Measurements from ENCODE around the gene OTOP2. TPM values are rescaled to one million over a fixed set of nuclear protein-coding genes. Genes with fewer than 3 reads are reported as not detected.
A peak's percentile ranks its signal among the peaks of the same experiment; 100 is the strongest.

The OTOP2 gene
- total and polyA plus RNA-seq, 2 of the 8 experiments (the other 6 are each of a cell fraction or from before 2014, with no cell fraction given) = 0.23 TPM; not detected in 1

DNA sequence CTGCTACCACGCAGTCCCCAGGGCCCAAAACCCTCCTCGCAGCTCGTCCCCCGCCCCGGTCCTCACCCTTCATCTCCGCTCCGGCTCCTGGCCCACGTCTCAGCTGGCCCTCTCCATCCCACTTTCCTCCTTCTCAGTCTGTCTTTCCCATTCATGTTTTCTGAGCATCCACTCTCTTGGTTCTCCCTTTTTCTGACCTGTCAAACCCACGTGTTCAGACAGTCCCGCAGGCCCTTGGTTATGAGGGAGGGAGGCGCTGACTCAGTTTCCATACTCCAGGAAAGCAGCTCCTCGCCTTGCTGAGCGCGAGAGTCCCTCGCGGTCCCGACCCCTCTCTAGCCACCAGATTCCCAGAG lies 48.9 kb downstream of the OTOP2 start:
- Histone ChIP-seq H2BK20ac (ENCODE audit: low read length) (no peak overlapping the region), H3K79me2 (ENCODE audit: control insufficient read depth in 1 of 2, insufficient read depth in 2 of 2, low read length in 2 of 2) (no peaks in the 10 kb centered on the region), H3K4me1 (replicated peaks in 1 of 4; ENCODE audit: control insufficient read depth in 3 of 4, insufficient read depth in 4 of 4, low read length in 3 of 4) (peaks cover 0 to 15% (median 9%) of the 10 kb centered on the region in 4 experiments; a peak in 6 of 7 replicates), H3K79me1 (ENCODE audit: low read depth, low read length) (no peaks in the 10 kb centered on the region), H2AK5ac (ENCODE audit: low read depth, low read length) (no peak overlapping the region), H3K27ac (ENCODE audit: low read depth, low read length) (no peak overlapping the region), H2BK15ac (ENCODE audit: low read length) (peak overlapping the region; percentile 46; the same call in 1 of the 2 replicates), H3K14ac (ENCODE audit: insufficient read length) (no peak overlapping the region), H4K5ac (ENCODE audit: insufficient read length, low read depth, low read length) (no peak overlapping the region), H3K27me3 (replicated peaks in 1 of 4; ENCODE audit: control insufficient read depth in 3 of 4, extremely low read depth in 1 of 4, insufficient read depth in 3 of 4, low read length in 3 of 4) (peaks cover 17 to 43% (median 37%) of the 10 kb centered on the region in 4 experiments), H4K91ac (replicated peaks; ENCODE audit: insufficient read length, low read length) (no peak overlapping the region), H3K23me2 (ENCODE audit: low read depth, low read length) (peaks cover 10% of the 10 kb centered on the region; the same call in 1 of the 2 replicates), H4K8ac (ENCODE audit: extremely low read depth, insufficient read depth, low read length) (peak overlapping the region; percentile 14; the same call in 1 of the 2 replicates), H3K56ac (replicated peaks; ENCODE audit: insufficient read length, low read depth, low read length) (no peak overlapping the region), H3K9ac (replicated peaks in 1 of 4; ENCODE audit: extremely low read depth in 1 of 4, low read depth in 3 of 4, low read length in 3 of 4) (no peak overlapping the region), H3K4ac (replicated peaks; ENCODE audit: insufficient read length, low read depth, low read length) (no peak overlapping the region), H3K4me3 (ENCODE audit: extremely low read depth in 1 of 4, insufficient read depth in 2 of 4, low read depth in 3 of 4, low read length in 4 of 4) (peak overlapping the region; percentile 39 to 92 (median 58)), H4K20me1 (replicated peaks in 1 of 2; ENCODE audit: control insufficient read depth in 1 of 2, insufficient read depth in 2 of 2, low read length in 2 of 2) (no peaks in the 10 kb centered on the region), H3K9me3 (ENCODE audit: insufficient read depth in 2 of 2, low read depth in 1 of 2, low read length in 1 of 2) (no peaks in the 10 kb centered on the region), H2BK120ac (replicated peaks; ENCODE audit: low read depth, low read length) (no peak overlapping the region), H2BK5ac (ENCODE audit: low read depth, low read length) (no peak overlapping the region), H3K36me3 (ENCODE audit: control insufficient read depth in 2 of 4, insufficient read depth in 4 of 4, low read length in 3 of 4) (no peaks in the 10 kb centered on the region), H3K4me2 (ENCODE audit: insufficient read depth in 1 of 2, low read depth in 2 of 2, low read length in 2 of 2) (peak overlapping the region; percentile 84 to 87), H2AFZ (ENCODE audit: low read length) (peak overlapping the region; percentile 89; the same call in 1 of the 2 replicates), H3K18ac (ENCODE audit: extremely low read depth, low read length) (no peak overlapping the region; the same call in 1 of the 2 replicates), H2BK12ac (ENCODE audit: low read depth, low read length) (no peak overlapping the region; the same call in 1 of the 2 replicates), H3K23ac (ENCODE audit: insufficient read length) (no peak overlapping the region)
- 18% methylated on average over 17 of the region's 17 CpGs; no CpG with 5 or more reads in 1 of the 2 experiments for WGBS, 2 experiments (ENCODE audit: extremely low coverage in 1 of 2, insufficient coverage in 1 of 2, insufficient read length in 1 of 2, insufficient replicate concordance in 2 of 2, low coverage in 1 of 2, low lambda C conversion rate in 2 of 2, missing lambda C conversion rate in 1 of 2)
- POLR2A ChIA-PET (ENCODE audit: partially characterized antibody) = interaction anchor here (1.0 to 6.5 kb wide), 10 partner anchors 9 to 73 kb away, joined by 3 to 48 read pairs (median 4); partner anchors contain the start of genes ATP5PD, CDR2L and MRPL58
- no peak for DNase-seq (ENCODE audit: low read depth in 1 of 2, low spot score in 2 of 2)
- CTCF ChIA-PET (ENCODE audit: partially characterized antibody) = interaction anchor here (0.6 to 6.8 kb wide), 12 partner anchors 10 to 199 kb away, joined by 3 to 89 read pairs (median 6); partner anchors contain the start of genes CDR2L and MRPL58
- FAIRE-seq = no peak
- no peak for TF ChIP-seq POU5F1 (IDR thresholded peaks at IDR 0.05; ENCODE audit: low read depth, low read length)
- TF ChIP-seq, protein P1, sequence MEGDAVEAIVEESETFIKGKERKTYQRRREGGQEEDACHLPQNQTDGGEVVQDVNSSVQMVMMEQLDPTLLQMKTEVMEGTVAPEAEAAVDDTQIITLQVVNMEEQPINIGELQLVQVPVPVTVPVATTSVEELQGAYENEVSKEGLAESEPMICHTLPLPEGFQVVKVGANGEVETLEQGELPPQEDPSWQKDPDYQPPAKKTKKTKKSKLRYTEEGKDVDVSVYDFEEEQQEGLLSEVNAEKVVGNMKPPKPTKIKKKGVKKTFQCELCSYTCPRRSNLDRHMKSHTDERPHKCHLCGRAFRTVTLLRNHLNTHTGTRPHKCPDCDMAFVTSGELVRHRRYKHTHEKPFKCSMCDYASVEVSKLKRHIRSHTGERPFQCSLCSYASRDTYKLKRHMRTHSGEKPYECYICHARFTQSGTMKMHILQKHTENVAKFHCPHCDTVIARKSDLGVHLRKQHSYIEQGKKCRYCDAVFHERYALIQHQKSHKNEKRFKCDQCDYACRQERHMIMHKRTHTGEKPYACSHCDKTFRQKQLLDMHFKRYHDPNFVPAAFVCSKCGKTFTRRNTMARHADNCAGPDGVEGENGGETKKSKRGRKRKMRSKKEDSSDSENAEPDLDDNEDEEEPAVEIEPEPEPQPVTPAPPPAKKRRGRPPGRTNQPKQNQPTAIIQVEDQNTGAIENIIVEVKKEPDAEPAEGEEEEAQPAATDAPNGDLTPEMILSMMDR (IDR thresholded peaks at IDR 0.05; ENCODE audit: control extremely low read depth in 1 of 3, insufficient read depth in 1 of 3, low read depth in 1 of 3, low read length in 3 of 3) = no peak
- peak; percentile 53; the same call in 1 of the 2 replicates for TF ChIP-seq SUZ12 (IDR thresholded peaks at IDR 0.05; ENCODE audit: low read length)
- TF ChIP-seq SP1 (IDR thresholded peaks at IDR 0.05; ENCODE audit: low read depth, low read length) = no peak
- peak; percentile 51 for TF ChIP-seq EZH2 (IDR thresholded peaks at IDR 0.05; ENCODE audit: low read depth, low read length, severe bottlenecking)
- TF ChIP-seq POLR2A (IDR thresholded peaks at IDR 0.05; ENCODE audit: control extremely low read depth in 1 of 2, low read depth in 2 of 2, low read length in 2 of 2) = no peak
